ENCODE results near the gene RAB26.
"Not testable (repeated sequence)": the region's sequence is repeated elsewhere in the genome, so short reads cannot be mapped to it uniquely, and the experiment has no call there.

The RAB26 gene

DNA sequence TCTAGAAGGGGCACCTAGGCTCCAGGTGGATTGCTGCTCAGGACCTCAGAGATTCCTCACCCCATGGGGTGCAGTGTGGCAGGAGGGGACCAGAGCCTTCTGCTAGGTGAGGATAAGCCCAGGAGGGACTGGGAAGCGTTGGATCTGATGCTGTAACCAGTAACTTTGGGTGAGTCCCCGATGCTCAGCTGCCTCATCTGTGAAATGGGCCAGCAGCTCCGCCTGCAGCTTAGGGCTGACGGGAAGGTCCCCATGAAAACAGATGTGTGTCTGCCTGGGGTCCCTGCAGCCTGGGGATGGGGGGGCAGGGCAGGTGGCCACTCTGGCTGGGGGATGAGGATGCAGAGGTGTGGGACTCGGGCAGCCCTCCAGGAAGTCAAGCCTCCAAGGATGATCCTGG is 50.7 kb downstream of the RAB26 start:
- H3K9ac ChIP-seq (ENCODE audit: low read depth, low read length), result no peak overlapping the region

DNA sequence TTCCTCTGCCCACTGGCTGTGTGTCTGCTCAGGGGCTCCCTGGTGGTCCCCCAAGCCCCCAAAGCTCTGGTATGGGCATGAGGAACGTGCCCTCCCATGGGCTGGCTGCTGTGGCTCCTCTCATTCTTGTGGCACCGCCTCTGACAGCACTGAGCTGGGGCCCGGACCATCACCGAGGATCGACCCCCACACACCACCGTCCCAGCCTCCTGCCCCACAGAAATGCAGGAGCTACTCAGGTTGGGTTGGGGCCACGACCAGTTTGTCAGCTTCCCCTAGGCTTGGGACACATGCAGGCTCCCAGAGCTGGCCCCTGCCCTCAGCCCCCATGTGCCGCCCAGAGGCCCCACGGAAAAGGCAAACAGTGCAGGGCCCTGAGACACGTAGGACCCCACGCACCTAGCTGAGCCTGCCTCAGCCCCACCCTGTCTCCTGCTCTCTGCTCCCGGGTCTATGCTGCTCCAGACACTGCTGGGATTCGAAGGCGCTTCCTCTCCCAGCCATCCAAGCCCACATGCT is 51.3 kb downstream of the RAB26 start:
- no peaks in the 10 kb centered on the region for H3K4me1 ChIP-seq (ENCODE audit: control insufficient read depth, insufficient read depth, low read length)
- H3K4me3 ChIP-seq (ENCODE audit: low read depth, low read length), result no peak overlapping the region
- no peaks in the 10 kb centered on the region for H3K9me3 ChIP-seq (ENCODE audit: control insufficient read depth, insufficient read depth, low read length)
- H3K9ac ChIP-seq (ENCODE audit: low read depth, low read length), result no peak overlapping the region
- peaks cover 28% of the 10 kb centered on the region for H3K27me3 ChIP-seq (ENCODE audit: control insufficient read depth, insufficient read depth, low read length)
- no peaks in the 10 kb centered on the region for H3K36me3 ChIP-seq (ENCODE audit: control insufficient read depth, insufficient read depth, low read length)

More for the DNA sequence above, 50.7 kb downstream of the RAB26 start:
- Histone ChIP-seq H3K9me3 (ENCODE audit: control insufficient read depth, insufficient read depth, low read length) (no peaks in the 10 kb centered on the region), H3K27me3 (ENCODE audit: control insufficient read depth, insufficient read depth, low read length) (peaks cover 28% of the 10 kb centered on the region), H3K36me3 (ENCODE audit: control insufficient read depth, insufficient read depth, low read length) (no peaks in the 10 kb centered on the region), H3K4me1 (ENCODE audit: control insufficient read depth, insufficient read depth, low read length) (no peaks in the 10 kb centered on the region), H3K4me3 (ENCODE audit: low read depth, low read length) (no peak overlapping the region)

DNA sequence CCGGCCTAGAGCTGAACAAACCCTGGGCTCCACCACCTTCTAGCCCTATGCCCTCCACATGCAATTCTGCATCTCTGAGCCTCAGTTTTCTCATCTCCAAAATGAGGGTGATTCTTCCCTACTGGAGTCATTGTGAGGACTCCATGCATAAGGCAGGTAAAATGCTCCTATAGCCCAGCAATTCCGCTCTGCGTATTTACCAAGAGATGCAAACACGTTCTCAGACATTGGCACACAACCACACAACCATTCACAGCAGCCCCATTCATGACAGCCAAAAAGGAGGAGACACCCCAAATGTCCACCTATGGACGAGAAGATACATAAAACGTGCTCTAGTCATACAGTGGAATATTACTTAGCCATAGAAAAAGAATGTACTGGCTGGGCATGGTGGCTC is 51.9 kb downstream of the RAB26 start:
- no peaks in the 10 kb centered on the region for H3K4me1 ChIP-seq (ENCODE audit: control insufficient read depth, insufficient read depth, low read length)
- no peak overlapping the region for H3K9ac ChIP-seq (ENCODE audit: low read depth, low read length)
- H3K4me3 ChIP-seq (ENCODE audit: low read depth, low read length), result no peak overlapping the region
- H3K36me3 ChIP-seq (ENCODE audit: control insufficient read depth, insufficient read depth, low read length), result no peaks in the 10 kb centered on the region
- H3K9me3 ChIP-seq (ENCODE audit: control insufficient read depth, insufficient read depth, low read length), result no peaks in the 10 kb centered on the region
- H3K27me3 ChIP-seq (ENCODE audit: control insufficient read depth, insufficient read depth, low read length), result peaks cover 28% of the 10 kb centered on the region

DNA sequence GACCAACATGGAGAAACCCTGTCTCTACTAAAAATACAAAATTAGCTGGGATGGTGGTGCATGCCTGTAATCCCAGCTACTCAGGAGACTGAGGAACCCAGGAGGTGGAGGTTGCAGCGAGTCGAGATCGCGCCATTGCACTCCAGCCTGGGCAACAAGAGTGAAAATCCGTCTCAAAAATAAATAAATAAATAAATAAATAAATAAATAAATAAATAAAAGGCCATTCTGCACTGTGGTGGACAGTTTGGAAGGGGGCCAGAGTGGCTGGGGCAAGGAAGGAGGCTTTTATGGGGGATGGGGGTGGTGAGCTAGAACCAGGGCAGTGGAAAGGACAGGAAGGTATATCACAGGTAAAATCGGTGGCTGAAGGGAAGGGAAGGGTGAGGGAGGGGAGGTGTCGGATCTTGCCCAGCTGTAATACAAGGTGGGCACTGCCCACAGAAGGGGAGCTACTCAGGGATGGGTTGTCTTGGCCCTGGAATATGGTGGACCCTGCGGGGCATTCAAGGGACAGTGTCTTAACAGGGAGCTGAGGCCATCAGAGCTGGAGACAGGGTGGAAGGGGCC is 54.8 kb downstream of the RAB26 start:
- H3K9ac ChIP-seq (ENCODE audit: low read depth, low read length); H3K4me1 ChIP-seq (ENCODE audit: control insufficient read depth, insufficient read depth, low read length); H3K9me3 ChIP-seq (ENCODE audit: control insufficient read depth, insufficient read depth, low read length); H3K4me3 ChIP-seq (ENCODE audit: low read depth, low read length): not testable (repeated sequence)
- H3K36me3 ChIP-seq (ENCODE audit: control insufficient read depth, insufficient read depth, low read length), result peaks cover 17% of the 10 kb centered on the region
- H3K27me3 ChIP-seq (ENCODE audit: control insufficient read depth, insufficient read depth, low read length), result peaks cover 12% of the 10 kb centered on the region
